HG03039 (cell line): Measurements from ENCODE around the gene GRIK1.

Source experiments
- ATAC-seq: cut with Tn5 transposase; IDR thresholded peaks from one replicate; pipeline ENCODE4 v1.9.1; 2021; ENCODE audit warnings: mild to moderate bottlenecking, moderate library complexity; ENCODE audit not compliant: unreplicated experiment

GRIK1 gene

DNA sequence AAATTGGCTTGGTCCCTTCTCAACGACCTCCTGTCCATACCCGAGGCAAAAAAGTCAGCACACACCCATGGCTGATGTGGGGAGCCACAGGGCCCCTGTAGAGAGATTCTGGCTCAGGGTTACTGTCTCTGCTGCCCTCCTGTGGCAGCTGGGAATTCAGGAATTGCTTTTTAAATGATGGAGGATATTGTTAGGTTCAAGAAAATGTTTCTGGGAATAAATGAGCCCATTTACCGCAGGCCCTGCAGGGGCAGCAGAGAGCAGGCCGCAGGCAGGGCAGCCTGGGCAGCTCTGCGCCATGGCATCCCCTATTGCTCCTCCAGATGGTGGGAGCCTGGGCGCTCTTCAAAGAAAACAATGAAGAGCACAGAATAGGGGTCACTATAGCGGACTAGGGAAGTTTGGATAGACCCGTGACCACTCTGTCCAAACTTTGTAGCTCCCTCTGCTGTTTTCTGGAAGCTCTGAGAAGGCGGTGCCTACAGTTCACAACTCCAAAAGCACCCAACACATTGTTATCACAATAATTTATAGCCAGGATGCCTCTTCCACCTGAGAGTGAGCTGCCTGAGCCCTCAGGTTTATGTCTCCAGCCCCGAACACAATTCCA lies 440.0 kb downstream of the GRIK1 start:
- no peak for ATAC-seq

DNA sequence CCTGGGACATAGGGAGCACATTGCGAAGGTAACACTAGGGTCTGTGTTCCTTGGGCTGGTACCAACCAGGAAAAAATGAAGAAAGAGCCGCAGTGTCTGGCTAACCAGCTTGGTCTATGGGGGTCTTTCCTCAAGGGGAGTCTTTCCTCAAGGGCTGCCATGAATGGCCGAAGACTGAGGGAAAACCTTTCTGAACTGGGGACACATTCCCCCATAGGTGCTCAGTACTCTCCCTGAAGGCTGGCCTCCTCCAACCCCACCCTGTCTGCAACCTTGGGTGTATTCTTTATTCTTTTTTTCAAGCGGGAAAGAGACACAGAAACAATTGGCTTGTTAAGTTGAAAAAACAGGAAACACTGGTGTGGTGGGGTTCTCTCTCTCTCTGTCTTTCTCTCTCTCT lies 440.6 kb downstream of the GRIK1 start:
- ATAC-seq = no peak

DNA sequence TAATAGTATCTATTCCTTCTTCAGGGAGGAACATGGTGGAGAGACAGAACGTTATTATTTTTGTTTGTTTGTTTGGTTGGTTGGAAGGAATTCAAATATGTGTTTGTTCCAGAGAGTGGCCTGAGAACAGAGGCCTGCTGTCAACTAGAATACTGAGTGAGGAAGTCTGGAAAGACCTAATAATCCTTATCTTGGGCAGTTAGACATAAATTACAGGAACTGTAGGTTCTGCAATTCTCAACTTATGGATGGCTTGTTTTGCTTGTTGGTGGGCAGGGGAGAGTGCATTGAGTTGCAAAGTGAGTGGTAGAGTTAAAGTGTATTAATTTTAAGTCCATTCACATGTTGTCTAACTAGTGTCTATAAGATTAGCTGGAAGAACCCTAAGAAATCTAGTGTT lies 443.5 kb downstream of the GRIK1 start:
- no peak for ATAC-seq

DNA sequence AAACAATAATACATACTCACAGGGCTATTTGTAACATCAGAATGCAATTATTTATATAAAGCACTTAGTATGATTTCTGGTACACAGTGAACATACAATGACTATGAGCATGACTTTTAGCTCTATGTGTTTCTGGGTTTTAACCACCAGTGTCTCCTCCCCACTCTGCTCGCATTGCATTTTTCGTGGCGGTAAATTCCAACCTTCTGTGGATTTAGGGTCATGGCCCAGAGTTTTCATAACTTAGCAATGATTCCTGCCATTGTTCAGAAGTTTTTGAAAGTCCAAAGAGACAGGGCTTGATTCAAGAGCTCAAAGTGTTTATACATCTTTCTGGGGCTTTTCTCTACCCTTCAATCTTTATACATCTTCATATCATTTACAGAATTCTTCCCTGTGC lies 449.8 kb downstream of the GRIK1 start:
- no peak for ATAC-seq

DNA sequence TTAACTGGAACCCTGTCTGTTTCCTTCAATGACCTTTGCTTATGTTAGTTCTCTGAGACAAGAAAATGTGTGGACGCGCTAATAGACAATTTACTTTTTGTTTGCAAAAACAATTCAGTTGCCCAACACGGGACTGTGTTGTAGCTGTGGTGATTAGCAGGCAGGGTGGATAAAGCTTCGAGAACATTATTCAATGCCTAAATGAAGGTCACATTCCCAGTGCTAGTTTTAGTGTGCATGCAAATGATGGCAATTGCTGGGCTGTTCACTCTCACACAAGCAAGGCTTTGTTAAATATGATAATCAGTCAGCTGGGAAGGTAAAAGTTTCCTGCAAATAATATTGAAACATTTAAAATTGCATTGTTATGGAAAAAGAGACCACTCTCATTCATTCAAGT lies 452.6 kb downstream of the GRIK1 start:
- ATAC-seq = no peak
